ENCODE measurements around the gene ZNF79. TPM values are rescaled to one million over a fixed set of nuclear protein-coding genes. Genes with fewer than 3 reads are reported as not detected.

Gene ZNF79
- total RNA-seq, 2 donors from 2014 or later = 7.4 to 9.1 TPM

DNA sequence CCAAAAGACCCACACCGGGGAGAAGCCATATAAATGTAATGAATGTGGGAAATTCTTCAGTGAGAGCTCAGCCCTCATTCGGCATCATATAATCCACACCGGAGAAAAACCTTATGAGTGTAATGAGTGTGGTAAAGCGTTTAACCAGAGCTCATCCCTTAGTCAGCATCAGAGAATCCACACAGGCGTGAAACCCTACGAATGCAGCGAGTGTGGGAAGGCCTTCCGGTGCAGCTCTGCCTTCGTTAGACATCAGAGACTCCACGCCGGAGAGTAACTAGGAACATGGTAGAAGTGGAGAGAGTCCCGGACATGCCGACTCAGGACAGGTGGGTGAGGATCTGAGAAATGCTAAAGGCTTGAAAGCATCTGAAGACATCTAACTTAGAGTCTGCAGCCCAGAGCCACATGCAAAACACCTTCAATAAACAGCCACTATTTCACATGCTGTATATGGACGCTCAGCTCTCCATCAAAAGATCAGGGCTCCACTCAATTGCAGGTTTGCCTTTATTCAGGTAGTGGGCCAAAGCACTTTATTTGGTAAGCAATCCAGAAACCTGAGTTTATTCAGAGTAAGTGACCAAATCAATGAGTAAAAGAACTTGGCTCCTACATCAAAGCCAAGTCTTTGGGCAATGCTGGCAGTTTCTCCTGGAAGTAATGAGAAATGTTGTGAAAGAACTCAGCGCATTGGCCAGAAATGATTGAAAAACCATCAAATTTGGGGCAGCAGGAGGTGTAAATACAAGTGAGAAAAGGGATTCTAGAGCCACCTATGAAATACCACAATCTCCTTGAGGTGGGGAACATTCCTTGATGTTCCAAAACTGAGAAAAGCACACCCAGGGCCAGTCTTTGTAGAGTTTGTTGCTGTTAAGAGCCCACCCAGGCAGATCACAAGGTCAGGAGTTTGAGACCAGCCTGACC is 21.0 kb downstream of the ZNF79 start:
- DNase-seq = peak; percentile 54
- 95 to 97% methylated on average over 12 to 15 of the region's 15 CpGs for WGBS, 2 experiments (ENCODE audit: insufficient coverage in 1 of 2, insufficient read length in 1 of 2)
- H3K27ac ChIP-seq (ENCODE audit: low read depth, low read length) = no peak overlapping the region
- H3K9me3 ChIP-seq (ENCODE audit: control insufficient read depth, low read length) = no peaks in the 10 kb centered on the region
- peaks cover 97% of the 10 kb centered on the region for H3K36me3 Mint-ChIP-seq (ENCODE audit: low read depth)
- TF ChIP-seq, protein P1, sequence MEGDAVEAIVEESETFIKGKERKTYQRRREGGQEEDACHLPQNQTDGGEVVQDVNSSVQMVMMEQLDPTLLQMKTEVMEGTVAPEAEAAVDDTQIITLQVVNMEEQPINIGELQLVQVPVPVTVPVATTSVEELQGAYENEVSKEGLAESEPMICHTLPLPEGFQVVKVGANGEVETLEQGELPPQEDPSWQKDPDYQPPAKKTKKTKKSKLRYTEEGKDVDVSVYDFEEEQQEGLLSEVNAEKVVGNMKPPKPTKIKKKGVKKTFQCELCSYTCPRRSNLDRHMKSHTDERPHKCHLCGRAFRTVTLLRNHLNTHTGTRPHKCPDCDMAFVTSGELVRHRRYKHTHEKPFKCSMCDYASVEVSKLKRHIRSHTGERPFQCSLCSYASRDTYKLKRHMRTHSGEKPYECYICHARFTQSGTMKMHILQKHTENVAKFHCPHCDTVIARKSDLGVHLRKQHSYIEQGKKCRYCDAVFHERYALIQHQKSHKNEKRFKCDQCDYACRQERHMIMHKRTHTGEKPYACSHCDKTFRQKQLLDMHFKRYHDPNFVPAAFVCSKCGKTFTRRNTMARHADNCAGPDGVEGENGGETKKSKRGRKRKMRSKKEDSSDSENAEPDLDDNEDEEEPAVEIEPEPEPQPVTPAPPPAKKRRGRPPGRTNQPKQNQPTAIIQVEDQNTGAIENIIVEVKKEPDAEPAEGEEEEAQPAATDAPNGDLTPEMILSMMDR (conservative IDR thresholded peaks at IDR 0.05) = no peak
- H3K36me3 ChIP-seq (ENCODE audit: control insufficient read depth, insufficient read depth, low read length) = peaks cover 62% of the 10 kb centered on the region
- no peaks in the 10 kb centered on the region for H3K4me1 ChIP-seq (ENCODE audit: control insufficient read depth, insufficient read depth, low read length)
- H3K4me3 ChIP-seq (ENCODE audit: low read length) = no peak overlapping the region
- H3K27me3 ChIP-seq (ENCODE audit: control insufficient read depth, insufficient read depth, low read length, poor library complexity, severe bottlenecking) = no peaks in the 10 kb centered on the region
- H3K9me3 Mint-ChIP-seq = peaks cover 34% of the 10 kb centered on the region
- H3K27me3 Mint-ChIP-seq (ENCODE audit: insufficient read depth) = no peaks in the 10 kb centered on the region
- H3K4me3 Mint-ChIP-seq = no peak overlapping the region
- H3K9ac ChIP-seq (ENCODE audit: extremely low read depth, low read length, poor library complexity, severe bottlenecking) = no peak overlapping the region
- peaks cover 24% of the 10 kb centered on the region for H3K4me1 Mint-ChIP-seq
- no peak overlapping the region for H3K27ac Mint-ChIP-seq

DNA sequence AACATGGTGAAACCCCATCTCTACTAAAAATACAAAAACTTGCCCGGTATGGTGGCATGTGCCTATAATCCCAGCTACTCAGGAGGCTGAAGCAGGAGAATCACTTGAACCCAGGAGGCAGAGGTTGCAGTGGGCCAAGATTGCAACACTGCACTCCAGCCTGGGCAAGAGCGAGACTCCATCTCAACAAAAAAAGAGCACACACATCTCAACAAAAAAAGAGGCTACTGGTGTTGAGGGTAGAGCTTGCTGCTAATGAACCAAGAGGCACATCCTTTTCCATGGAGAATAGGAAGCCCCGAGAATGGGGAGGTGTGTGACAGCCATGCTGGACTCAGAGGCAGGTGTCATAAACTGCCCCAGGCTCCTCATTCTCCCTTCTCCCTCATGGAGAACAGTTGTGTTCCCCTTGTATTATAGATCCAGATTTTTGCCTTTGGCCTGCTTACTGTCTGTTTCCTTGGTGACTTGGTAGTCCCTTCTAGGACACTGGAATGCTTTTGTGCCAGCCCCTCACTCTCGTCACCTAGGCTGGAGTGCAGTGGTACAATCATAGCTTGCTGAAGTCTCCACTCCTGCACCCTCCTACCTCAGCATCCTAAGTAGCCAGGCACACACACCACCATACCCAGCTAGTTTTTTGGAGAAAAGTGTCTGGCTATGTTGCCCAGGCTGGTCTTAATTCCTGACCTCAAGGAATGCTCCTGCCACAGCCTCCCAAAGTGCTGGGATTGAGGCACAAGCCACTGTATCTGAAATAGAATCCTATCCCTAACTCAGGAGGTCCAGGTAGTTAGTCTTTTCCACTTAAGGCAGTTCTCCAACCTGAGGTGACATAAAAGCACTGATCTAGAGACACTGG is 21.9 kb downstream of the ZNF79 start:
- Mint-ChIP-seq H3K27me3 (ENCODE audit: insufficient read depth) (no peaks in the 10 kb centered on the region), H3K36me3 (ENCODE audit: low read depth) (peaks cover 93% of the 10 kb centered on the region), H3K4me3 (no peak overlapping the region), H3K4me1 (peaks cover 25% of the 10 kb centered on the region), H3K27ac (peak overlapping the region; percentile 35), H3K9me3 (peaks cover 34% of the 10 kb centered on the region)
- peak; percentile 51 for DNase-seq
- peaks cover 63% of the 10 kb centered on the region for H3K36me3 ChIP-seq (ENCODE audit: control insufficient read depth, insufficient read depth, low read length)
- WGBS, 2 experiments (ENCODE audit: insufficient coverage in 1 of 2, insufficient read length in 1 of 2) = 81 to 98% methylated on average over 3 to 4 of the region's 4 CpGs
- H3K4me3 ChIP-seq (ENCODE audit: low read length) = no peak overlapping the region
- no peaks in the 10 kb centered on the region for H3K27me3 ChIP-seq (ENCODE audit: control insufficient read depth, insufficient read depth, low read length, poor library complexity, severe bottlenecking)
- H3K9me3 ChIP-seq (ENCODE audit: control insufficient read depth, low read length) = no peaks in the 10 kb centered on the region
- H3K9ac ChIP-seq (ENCODE audit: extremely low read depth, low read length, poor library complexity, severe bottlenecking) = no peak overlapping the region
- TF ChIP-seq, protein P1 (conservative IDR thresholded peaks at IDR 0.05) = no peak
- no peaks in the 10 kb centered on the region for H3K4me1 ChIP-seq (ENCODE audit: control insufficient read depth, insufficient read depth, low read length)
- no peak overlapping the region for H3K27ac ChIP-seq (ENCODE audit: low read depth, low read length)

DNA sequence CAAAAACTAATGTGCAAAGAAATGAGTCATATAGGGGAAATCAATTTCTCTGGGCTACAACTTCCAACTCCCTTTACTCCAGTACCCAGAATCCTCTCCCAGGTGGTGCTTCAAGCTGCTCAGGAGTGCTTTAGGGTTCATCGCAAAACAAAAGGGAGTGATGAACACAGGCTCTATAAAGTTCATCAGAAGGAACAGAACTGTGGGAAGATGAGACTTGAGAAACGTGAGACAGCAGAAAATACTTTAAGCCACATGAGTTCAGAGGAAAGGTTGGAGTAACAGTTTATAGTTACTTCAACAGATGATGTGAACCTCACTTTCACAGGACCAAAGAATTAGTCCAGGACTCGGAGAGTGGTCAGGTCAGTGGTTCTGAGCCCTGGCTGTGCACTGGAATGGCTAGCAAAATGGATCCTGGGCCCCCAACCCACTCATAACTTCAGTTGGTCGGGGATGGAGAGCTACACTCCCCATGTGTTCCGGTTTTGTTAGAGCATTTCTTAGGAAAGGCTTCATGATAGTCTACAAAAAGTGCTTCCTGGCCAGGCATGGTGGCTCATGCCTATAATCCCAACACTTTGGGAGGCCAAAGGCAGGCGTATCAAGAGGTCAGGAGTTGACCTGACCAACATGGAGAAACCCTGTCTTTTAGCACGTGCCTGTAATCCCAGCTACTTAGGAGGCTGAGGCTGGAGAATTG is 22.7 kb downstream of the ZNF79 start:
- WGBS, 2 experiments (ENCODE audit: insufficient coverage in 1 of 2, insufficient read length in 1 of 2) = 91 to 95% methylated on average over 7 of the region's 7 CpGs
- Histone ChIP-seq H3K9me3 (ENCODE audit: control insufficient read depth, low read length) (no peaks in the 10 kb centered on the region), H3K27me3 (ENCODE audit: control insufficient read depth, insufficient read depth, low read length, poor library complexity, severe bottlenecking) (no peaks in the 10 kb centered on the region), H3K4me3 (ENCODE audit: low read length) (no peak overlapping the region), H3K36me3 (ENCODE audit: control insufficient read depth, insufficient read depth, low read length) (peaks cover 59% of the 10 kb centered on the region), H3K4me1 (ENCODE audit: control insufficient read depth, insufficient read depth, low read length) (no peaks in the 10 kb centered on the region), H3K27ac (ENCODE audit: low read depth, low read length) (no peak overlapping the region), H3K9ac (ENCODE audit: extremely low read depth, low read length, poor library complexity, severe bottlenecking) (no peak overlapping the region)
- Mint-ChIP-seq H3K27me3 (ENCODE audit: insufficient read depth) (no peaks in the 10 kb centered on the region), H3K27ac (peak overlapping the region; percentile 95), H3K4me3 (no peak overlapping the region), H3K9me3 (peaks cover 31% of the 10 kb centered on the region), H3K36me3 (ENCODE audit: low read depth) (peaks cover 88% of the 10 kb centered on the region), H3K4me1 (peaks cover 25% of the 10 kb centered on the region)
- no peak for DNase-seq
- TF ChIP-seq, protein P1 (conservative IDR thresholded peaks at IDR 0.05) = no peak

All from endodermal cell (in vitro differentiated cells).